ENCODE data around the gene PBLD. TPM values are rescaled to one million over a fixed set of nuclear protein-coding genes. Genes with fewer than 3 reads are reported as not detected.
"Not testable (repeated sequence)": the region's sequence is repeated elsewhere in the genome, so short reads cannot be mapped to it uniquely, and the experiment has no call there.

Gene PBLD
- total RNA-seq, 1 experiment from 2014 or later, result 11.7 TPM

GRCh38 chr10:68249297-68249696, 83.4 kb downstream of the PBLD start:
- Histone ChIP-seq H3K4me1 (ENCODE audit: control insufficient read depth, insufficient read depth, low read length) (no peaks in the 10 kb centered on the region), H3K9me3 (ENCODE audit: control insufficient read depth, insufficient read depth, low read depth, low read length) (no peaks in the 10 kb centered on the region), H3K36me3 (ENCODE audit: control insufficient read depth, insufficient read depth, low read length) (no peaks in the 10 kb centered on the region), H3K27me3 (ENCODE audit: control insufficient read depth, insufficient read depth, low read length) (no peaks in the 10 kb centered on the region), H3K4me3 (ENCODE audit: low read depth in 2 of 2, low read length in 2 of 2) (no peak overlapping the region), H3K27ac (ENCODE audit: low read length) (no peak overlapping the region)
- no peak for DNase-seq (ENCODE audit: low read depth, low spot score)
- no peak for TF ChIP-seq TCF7L2 (IDR thresholded peaks at IDR 0.05; ENCODE audit: low read depth, low read length)
- no peak for TF ChIP-seq REST (IDR thresholded peaks at IDR 0.05; ENCODE audit: insufficient read depth in 1 of 2, low read depth in 2 of 2, low read length in 1 of 2)
- TF ChIP-seq SIN3A (IDR thresholded peaks at IDR 0.05; ENCODE audit: borderline replicate concordance, insufficient read depth, low read depth, low read length), result no peak
- TF ChIP-seq POLR2AphosphoS5 (IDR thresholded peaks at IDR 0.05; ENCODE audit: low read depth, low read length), result no peak
- TF ChIP-seq CTCF (IDR thresholded peaks at IDR 0.05), result no peak
- in situ Hi-C loops (cut with HindIII; ENCODE audit: low pct_unique_long_range_greater_than_20kb, low sequenced_read_pairs) (no loop called here), intact Hi-C loops (cut with micrococcal nuclease; ENCODE audit: unreplicated experiment) (no loop called here)
- ChIA-PET POLR2A (interaction anchor here (0.6 to 0.7 kb wide), 2 partner anchors 17 to 121 kb away, joined by 3 to 6 read pairs; no protein-coding TSS in a partner anchor), CTCF (no interaction called here)
- no peak for ATAC-seq
- no TSS peak for BruUV-seq (replicated peaks)

GRCh38 chr10:68247931-68248330, 84.8 kb downstream of the PBLD start:
- Histone ChIP-seq H3K9me3 (ENCODE audit: control insufficient read depth, insufficient read depth, low read depth, low read length) (no peaks in the 10 kb centered on the region), H3K4me3 (ENCODE audit: low read depth in 2 of 2, low read length in 2 of 2) (no peak overlapping the region), H3K36me3 (ENCODE audit: control insufficient read depth, insufficient read depth, low read length) (no peaks in the 10 kb centered on the region), H3K27me3 (ENCODE audit: control insufficient read depth, insufficient read depth, low read length) (no peaks in the 10 kb centered on the region), H3K4me1 (ENCODE audit: control insufficient read depth, insufficient read depth, low read length) (no peaks in the 10 kb centered on the region), H3K27ac (ENCODE audit: low read length) (no peak overlapping the region)
- no TSS peak for BruUV-seq (replicated peaks)
- intact Hi-C loops (cut with micrococcal nuclease; ENCODE audit: unreplicated experiment) (no loop called here), in situ Hi-C loops (cut with HindIII; ENCODE audit: low pct_unique_long_range_greater_than_20kb, low sequenced_read_pairs) (no loop called here)
- ChIA-PET CTCF (no interaction called here), POLR2A (interaction anchor here (0.6 kb wide), 1 partner anchor 8 kb away, joined by 10 read pairs; no protein-coding TSS in a partner anchor)
- no peak for TF ChIP-seq SIN3A (IDR thresholded peaks at IDR 0.05; ENCODE audit: borderline replicate concordance, insufficient read depth, low read depth, low read length)
- TF ChIP-seq REST (IDR thresholded peaks at IDR 0.05; ENCODE audit: insufficient read depth in 1 of 2, low read depth in 2 of 2, low read length in 1 of 2), result no peak
- no peak for TF ChIP-seq POLR2AphosphoS5 (IDR thresholded peaks at IDR 0.05; ENCODE audit: low read depth, low read length)
- no peak for TF ChIP-seq CTCF (IDR thresholded peaks at IDR 0.05)
- no peak for TF ChIP-seq TCF7L2 (IDR thresholded peaks at IDR 0.05; ENCODE audit: low read depth, low read length)
- DNase-seq (ENCODE audit: low read depth, low spot score), result no peak
- ATAC-seq, result no peak

- DNase-seq (ENCODE audit: low read depth, low spot score); H3K9me3 ChIP-seq (ENCODE audit: control insufficient read depth, insufficient read depth, low read depth, low read length); H3K36me3 ChIP-seq (ENCODE audit: control insufficient read depth, insufficient read depth, low read length); CTCF ChIA-PET; H3K27ac ChIP-seq (ENCODE audit: low read length); H3K4me1 ChIP-seq (ENCODE audit: control insufficient read depth, insufficient read depth, low read length); H3K27me3 ChIP-seq (ENCODE audit: control insufficient read depth, insufficient read depth, low read length); ATAC-seq; BruUV-seq (replicated peaks); in situ Hi-C loops (cut with HindIII; ENCODE audit: low pct_unique_long_range_greater_than_20kb, low sequenced_read_pairs); POLR2A ChIA-PET; intact Hi-C loops (cut with micrococcal nuclease; ENCODE audit: unreplicated experiment); H3K4me3 ChIP-seq (ENCODE audit: low read depth in 2 of 2, low read length in 2 of 2): not testable (repeated sequence)
Measured at GRCh38 chr10:68246397-68246796, 86.3 kb downstream of the PBLD start.

Data from Panc1 (cell line).